GM18508 (cell line): ENCODE measurements around the gene TPD52L2.
"Not testable (repeated sequence)": the region's sequence is repeated elsewhere in the genome, so short reads cannot be mapped to it uniquely, and the experiment has no call there.

Experiments
- ATAC-seq: cut with Tn5 transposase; IDR thresholded peaks from one replicate; pipeline ENCODE4 v1.9.1; 2021; ENCODE audit warnings: moderate number of reproducible peaks; ENCODE audit not compliant: insufficient read depth, unreplicated experiment

The TPD52L2 gene

DNA sequence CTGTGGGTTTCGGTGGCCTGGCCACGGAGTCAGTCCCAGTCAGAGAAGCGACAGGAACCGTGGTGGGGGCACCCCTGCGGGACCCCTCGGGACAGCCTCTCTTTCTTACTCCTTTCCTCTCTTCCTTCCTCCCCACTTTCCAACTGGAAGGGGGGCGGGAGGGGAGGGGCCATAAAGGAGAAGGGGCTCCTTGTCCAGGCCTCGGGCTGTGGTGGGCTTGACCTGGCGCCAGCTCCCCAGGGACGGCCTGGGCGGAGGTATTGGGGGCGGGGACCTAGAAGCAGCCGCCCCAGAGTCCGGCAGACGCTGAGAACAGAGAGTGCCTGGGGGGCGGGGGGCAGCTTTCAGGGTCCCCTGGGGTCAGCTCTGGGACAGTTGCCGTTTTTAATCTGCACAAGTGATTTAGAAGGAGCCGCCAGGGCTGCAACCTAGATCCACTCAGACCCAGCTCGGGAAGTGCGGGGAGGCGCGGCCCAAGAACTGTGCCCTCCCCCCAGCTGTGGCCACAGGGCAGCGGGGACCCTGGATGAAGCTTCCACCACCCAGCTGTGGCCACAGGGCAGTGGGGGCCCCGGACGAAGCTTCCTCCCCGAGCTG, 10.2 kb upstream of the TPD52L2 start:
- ATAC-seq: no peak

DNA sequence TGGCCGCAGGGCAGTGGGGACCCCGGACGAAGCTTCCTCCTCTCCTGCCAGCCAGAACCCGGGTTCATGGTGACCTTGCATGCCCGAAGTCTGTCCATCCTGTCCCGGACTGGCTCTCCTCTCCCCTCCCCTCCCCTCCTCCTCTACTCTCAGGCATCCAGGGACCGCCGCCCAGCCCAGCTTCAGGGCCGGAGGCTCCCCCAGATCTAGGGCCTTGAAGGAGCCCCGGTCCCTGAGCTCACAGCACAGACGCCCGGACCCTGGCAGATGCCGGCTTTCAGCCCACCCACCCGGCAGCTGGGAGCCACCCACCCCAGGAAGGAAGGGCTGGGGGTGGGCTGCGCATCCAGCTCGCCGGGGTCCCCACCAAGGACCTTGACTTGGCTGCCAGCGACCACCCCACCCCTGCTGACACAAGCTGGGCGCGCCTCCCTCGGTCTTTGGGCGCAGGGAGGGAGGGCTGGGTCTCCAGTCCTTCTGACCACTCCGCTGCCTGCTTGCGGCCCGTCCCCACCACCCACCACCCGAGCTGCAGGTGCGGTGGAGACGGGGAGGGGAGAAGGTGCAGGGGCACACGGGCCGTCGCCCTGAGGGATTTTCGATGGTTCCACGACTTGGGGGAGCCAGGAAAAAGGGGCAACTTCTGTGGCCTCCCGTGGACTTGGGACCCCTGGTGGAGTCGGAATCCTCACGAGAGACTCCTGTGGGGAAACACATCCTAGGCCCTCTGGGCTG, 9.5 kb upstream of the TPD52L2 start:
- ATAC-seq: no peak

DNA sequence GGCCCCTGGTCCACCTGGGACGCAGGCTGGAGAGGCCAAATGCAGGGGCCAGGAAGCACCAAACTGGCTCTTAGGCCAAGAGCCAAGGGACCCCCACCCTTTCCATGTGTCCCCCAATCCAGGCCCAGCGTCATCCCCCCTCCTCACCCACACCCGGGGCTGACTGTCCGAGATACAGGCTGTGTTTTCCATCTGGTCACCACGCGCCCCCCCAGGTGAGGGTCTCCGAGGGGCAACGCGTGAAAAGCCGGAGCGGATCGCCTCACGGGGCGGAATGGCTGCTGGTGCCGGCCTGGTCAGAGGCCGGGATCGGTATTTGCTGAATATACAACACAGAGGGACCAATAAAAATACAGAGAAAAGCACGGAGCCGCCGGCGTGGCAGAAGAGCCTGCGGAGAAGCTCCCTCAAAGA, 9.0 kb upstream of the TPD52L2 start:
- ATAC-seq: no peak

GRCh38 chr20:63857764-63858392, 7.2 kb upstream of the TPD52L2 start:
- ATAC-seq: no peak

GRCh38 chr20:63858393-63859165, 6.5 kb upstream of the TPD52L2 start:
- ATAC-seq: no peak

GRCh38 chr20:63859166-63859699, 5.8 kb upstream of the TPD52L2 start:
- ATAC-seq: no peak

DNA sequence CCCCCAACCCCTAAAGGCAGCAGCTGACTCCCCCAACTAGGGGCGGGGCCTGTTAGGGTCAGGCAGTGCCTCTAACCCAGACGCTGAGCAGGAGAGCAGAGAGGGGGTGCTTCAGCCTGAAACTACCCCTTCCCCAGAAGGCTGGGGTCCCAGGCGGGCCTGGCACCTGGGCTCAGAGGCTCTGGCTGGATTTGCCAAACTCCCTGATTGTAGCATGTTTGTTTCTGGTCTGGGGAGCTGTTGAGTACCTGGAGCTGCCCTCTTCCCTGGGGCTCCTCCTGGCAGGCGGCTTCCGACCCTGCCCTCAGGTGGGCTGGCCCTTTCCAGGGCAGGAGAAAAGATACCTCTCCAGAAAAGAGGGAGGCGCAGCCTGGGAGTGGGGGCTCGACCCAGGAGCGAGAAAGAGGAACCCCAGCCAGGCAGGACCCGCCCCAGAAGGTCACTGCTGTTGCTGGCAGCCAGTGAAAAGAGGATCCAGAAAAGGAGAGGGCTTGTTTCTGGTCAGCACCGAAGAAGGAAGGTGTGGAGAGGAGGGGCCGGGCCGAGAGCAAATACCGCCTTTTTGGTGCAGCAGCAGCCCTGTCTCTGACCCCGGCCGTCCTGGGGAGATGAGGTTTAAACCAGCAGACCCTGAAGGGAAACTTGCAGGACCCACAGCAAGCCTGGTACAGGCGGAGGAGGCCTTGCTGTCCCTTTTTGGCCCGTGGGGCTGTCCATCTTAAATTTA, 4.6 kb upstream of the TPD52L2 start:
- no peak for ATAC-seq

- ATAC-seq: no peak
These were observed 3.6 kb upstream of the TPD52L2 start, which contains the start of gene ABHD16B for GRCh38 chr20:63861365-63861934. Gene ABHD16B, plus strand, starts transcription at chr20:63861498. Its CDS starts 43 bp downstream, at chr20:63861541.

GRCh38 chr20:63861981-63862901, 2.8 kb upstream of the TPD52L2 start:
- no peak for ATAC-seq

GRCh38 chr20:63863021-63863797, 1.9 kb upstream of the TPD52L2 start:
- no peak for ATAC-seq

DNA sequence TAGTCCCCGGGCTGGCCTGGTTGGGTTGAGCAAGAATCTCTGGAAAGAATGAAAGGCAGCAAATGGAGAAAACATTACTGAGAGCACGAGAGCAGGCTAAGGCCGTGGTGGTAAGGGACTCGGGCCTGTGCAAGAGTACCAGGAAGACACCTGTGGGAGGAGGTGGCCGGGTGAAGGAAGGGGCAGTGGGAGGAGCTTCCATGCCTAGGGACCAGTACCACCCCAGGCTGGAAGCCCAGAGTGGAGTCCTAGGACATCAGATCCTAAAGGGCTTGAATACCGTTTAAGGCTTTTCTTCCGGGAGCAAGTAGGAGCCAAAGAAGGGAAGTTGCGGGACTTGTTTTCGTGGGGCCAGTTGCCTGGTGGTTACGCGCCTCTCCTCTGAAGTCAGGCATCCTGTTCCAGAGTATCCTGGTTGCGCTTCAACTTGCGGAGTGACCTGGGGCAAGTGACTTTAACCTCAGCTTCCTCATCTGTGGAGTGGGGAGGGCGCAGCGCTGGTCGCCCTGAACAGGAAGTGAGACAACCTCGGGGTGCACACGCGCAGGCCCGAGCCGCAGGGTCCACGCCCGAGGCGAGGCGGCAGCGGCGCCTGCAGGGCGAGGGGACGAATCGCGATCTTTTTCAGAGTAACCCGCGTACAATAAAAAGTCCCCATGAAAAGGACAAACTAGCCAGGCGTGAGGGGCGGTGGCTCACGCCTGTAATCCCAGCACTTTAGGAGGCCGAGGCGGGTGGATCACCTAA, 1.1 kb upstream of the TPD52L2 start:
- peak; percentile 33 for ATAC-seq

GRCh38 chr20:63864545-63864977, 509 bp upstream of the TPD52L2 start:
- no peak for ATAC-seq

- ATAC-seq: not testable (repeated sequence)
These were observed 2.0 kb downstream of the TPD52L2 start for GRCh38 chr20:63867042-63867441.

- ATAC-seq: no peak
These were observed 3.2 kb downstream of the TPD52L2 start for GRCh38 chr20:63868264-63868663.

DNA sequence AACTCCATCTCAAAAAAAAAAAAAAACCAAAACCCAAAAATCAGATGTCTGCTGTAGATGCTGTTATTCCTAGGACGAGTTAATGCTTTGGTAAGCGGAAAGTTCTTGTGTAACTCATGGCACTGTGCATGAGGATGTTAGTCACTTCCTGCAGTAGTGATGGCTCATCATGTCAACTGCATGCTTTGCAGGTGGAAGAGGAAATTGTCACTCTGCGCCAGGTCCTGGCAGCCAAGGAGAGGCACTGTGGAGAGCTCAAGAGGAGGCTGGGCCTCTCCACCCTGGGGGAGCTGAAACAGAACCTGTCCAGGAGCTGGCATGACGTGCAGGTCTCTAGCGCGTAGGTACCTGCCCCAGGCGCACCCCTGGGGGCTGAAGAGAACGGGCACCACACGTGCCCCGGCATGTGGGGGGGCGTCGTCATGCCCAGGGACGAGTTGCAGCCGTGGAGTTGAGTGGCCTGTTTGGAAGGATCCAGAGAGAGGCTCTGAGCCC, 8.5 kb downstream of the TPD52L2 start:
- ATAC-seq: no peak

DNA sequence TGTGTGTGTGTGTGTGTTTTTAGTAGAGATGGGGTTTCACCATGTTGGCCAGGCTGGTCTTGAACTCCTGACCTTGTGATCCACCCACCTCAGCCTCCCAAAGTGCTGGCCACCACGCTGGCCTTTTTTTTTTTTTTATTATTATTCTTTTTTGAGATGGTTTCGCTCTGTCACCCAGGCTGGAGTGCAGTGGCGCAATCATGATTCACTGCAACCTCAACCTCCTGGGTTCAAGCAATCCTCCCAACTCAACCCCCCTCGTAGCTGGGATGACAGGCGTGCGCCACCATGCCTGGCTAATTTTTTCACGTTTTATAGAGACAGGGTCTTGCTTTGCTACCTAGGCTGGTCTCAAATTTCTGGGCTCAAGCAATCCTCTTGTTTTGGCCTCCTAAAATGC, 9.2 kb downstream of the TPD52L2 start:
- ATAC-seq: not testable (repeated sequence)
